Memory B cell (primary cell): Measurements from ENCODE around the gene MAPK1IP1L.
"Not testable (repeated sequence)": the region's sequence is repeated elsewhere in the genome, so short reads cannot be mapped to it uniquely, and the experiment has no call there.

Source experiments
- ATAC-seq: fragments of 150-1000 bp; cut with Tn5 transposase; 2 replicates; pipeline ENCODE4 v1.10.0; 2021; ENCODE audit warnings: low read depth, mild to moderate bottlenecking, moderate library complexity
- DNase-seq, 2 donors: peaks; one replicate each; pipeline ENCODE4 v3.0.0; 2022; ENCODE audit warnings: low spot score in 2 of 2
- H3K27ac Mint-ChIP-seq: one replicate; pipeline ENCODE4 v1.8.0; 2022; ENCODE audit warnings: mild to moderate bottlenecking, moderate library complexity, mixed read lengths
- H3K27me3 Mint-ChIP-seq: one replicate; pipeline ENCODE4 v1.8.0; 2022; ENCODE audit warnings: mixed read lengths
- H3K36me3 Mint-ChIP-seq: one replicate; pipeline ENCODE4 v1.8.0; 2022; ENCODE audit warnings: mild to moderate bottlenecking, mixed read lengths
- H3K4me1 Mint-ChIP-seq: one replicate; pipeline ENCODE4 v1.8.0; 2022; ENCODE audit warnings: mixed read lengths
- H3K4me3 Mint-ChIP-seq: one replicate; pipeline ENCODE4 v1.8.0; 2022; ENCODE audit warnings: mild to moderate bottlenecking, moderate library complexity, mixed read lengths
- H3K9me3 Mint-ChIP-seq: one replicate; pipeline ENCODE4 v1.8.0; 2022; ENCODE audit warnings: mixed read lengths

The MAPK1IP1L gene

GRCh38 chr14:55051423-55052268 is at the start of gene MAPK1IP1L:
Gene MAPK1IP1L (plus strand): TSS chr14:55051647. CDS start chr14:55061684, 10,037 bp downstream.
- DNase-seq = peak; percentile 96 to 99
- peak within 1 kb of the TSS; percentile 98 for H3K27ac Mint-ChIP-seq
- no peaks in the 10 kb centered on the region for H3K9me3 Mint-ChIP-seq
- no peaks in the 10 kb centered on the region for H3K27me3 Mint-ChIP-seq
- peaks cover 5% of the 10 kb centered on the region for H3K36me3 Mint-ChIP-seq
- H3K4me1 Mint-ChIP-seq = peaks cover 24% of the 10 kb centered on the region
- peak; percentile 82 for ATAC-seq
- H3K4me3 Mint-ChIP-seq = peak within 1 kb of the TSS; percentile 90

- no peaks in the 10 kb centered on the region for H3K27me3 Mint-ChIP-seq
- peaks cover 6% of the 10 kb centered on the region for H3K36me3 Mint-ChIP-seq
- ATAC-seq = no peak
- DNase-seq = no peak
- H3K4me1 Mint-ChIP-seq = no peaks in the 10 kb centered on the region
- H3K9me3 Mint-ChIP-seq = no peaks in the 10 kb centered on the region
- no peak overlapping the region for H3K4me3 Mint-ChIP-seq
- no peak overlapping the region for H3K27ac Mint-ChIP-seq
These were observed 46.4 kb upstream of the MAPK1IP1L start for GRCh38 chr14:55005071-55005470.

- Mint-ChIP-seq H3K9me3 (no peaks in the 10 kb centered on the region), H3K4me1 (peaks cover 2% of the 10 kb centered on the region), H3K36me3 (peaks cover 11% of the 10 kb centered on the region), H3K27ac (no peak overlapping the region), H3K27me3 (no peaks in the 10 kb centered on the region), H3K4me3 (no peak overlapping the region)
- DNase-seq (no peak), ATAC-seq (no peak)
These were observed 36.4 kb upstream of the MAPK1IP1L start for GRCh38 chr14:55015006-55015405.

- no peak overlapping the region for H3K4me3 Mint-ChIP-seq
- no peak overlapping the region for H3K27ac Mint-ChIP-seq
- ATAC-seq (no peak), DNase-seq (no peak)
- H3K27me3 Mint-ChIP-seq = no peaks in the 10 kb centered on the region
- H3K4me1 Mint-ChIP-seq = peaks cover 6% of the 10 kb centered on the region
- no peaks in the 10 kb centered on the region for H3K9me3 Mint-ChIP-seq
- peaks cover 1% of the 10 kb centered on the region for H3K36me3 Mint-ChIP-seq
These were observed 31.4 kb upstream of the MAPK1IP1L start for GRCh38 chr14:55019968-55020554.

GRCh38 chr14:55024365-55024764 is 27.1 kb upstream of the MAPK1IP1L start:
- H3K36me3 Mint-ChIP-seq, H3K27me3 Mint-ChIP-seq, DNase-seq, H3K27ac Mint-ChIP-seq, H3K9me3 Mint-ChIP-seq, H3K4me3 Mint-ChIP-seq, ATAC-seq: not testable (repeated sequence)
- peaks cover 32% of the 10 kb centered on the region for H3K4me1 Mint-ChIP-seq

GRCh38 chr14:55025948-55026347 is 25.5 kb upstream of the MAPK1IP1L start:
- DNase-seq (no peak), ATAC-seq (no peak)
- Mint-ChIP-seq H3K9me3 (no peaks in the 10 kb centered on the region), H3K4me1 (peaks cover 28% of the 10 kb centered on the region), H3K27ac (peak overlapping the region; percentile 93), H3K27me3 (no peaks in the 10 kb centered on the region), H3K4me3 (peak overlapping the region; percentile 91), H3K36me3 (peaks cover 1% of the 10 kb centered on the region)

- ATAC-seq (no peak), DNase-seq (no peak)
- Mint-ChIP-seq H3K4me1 (peaks cover 33% of the 10 kb centered on the region), H3K9me3 (no peaks in the 10 kb centered on the region), H3K27ac (peak overlapping the region; percentile 93), H3K4me3 (peak overlapping the region; percentile 91), H3K36me3 (peaks cover 3% of the 10 kb centered on the region), H3K27me3 (no peaks in the 10 kb centered on the region)
These were observed 25.0 kb upstream of the MAPK1IP1L start for GRCh38 chr14:55026441-55026792.

GRCh38 chr14:55026793-55027561 is 24.5 kb upstream of the MAPK1IP1L start, which contains the start of the genes SOCS4 and WDHD1:
Gene SOCS4 (plus strand): TSS chr14:55027236. CDS start chr14:55043042, 15,806 bp downstream.
Gene WDHD1 (minus strand): TSS chr14:55027099. CDS start chr14:55026787, 312 bp downstream.
- H3K4me3 Mint-ChIP-seq = peak within 1 kb of the TSS; percentile 91
- ATAC-seq (peak; percentile 86), DNase-seq (peak; percentile 96)
- H3K9me3 Mint-ChIP-seq = no peaks in the 10 kb centered on the region
- peak within 1 kb of the TSS; percentile 93 for H3K27ac Mint-ChIP-seq
- H3K27me3 Mint-ChIP-seq = no peaks in the 10 kb centered on the region
- peaks cover 4% of the 10 kb centered on the region for H3K36me3 Mint-ChIP-seq
- H3K4me1 Mint-ChIP-seq = peaks cover 34% of the 10 kb centered on the region

- Mint-ChIP-seq H3K27me3 (no peaks in the 10 kb centered on the region), H3K4me1 (peaks cover 34% of the 10 kb centered on the region)
- ATAC-seq = no peak
These were observed 23.4 kb upstream of the MAPK1IP1L start for GRCh38 chr14:55028066-55028465.

GRCh38 chr14:55028476-55028875 is 23.0 kb upstream of the MAPK1IP1L start:
- H3K4me3 Mint-ChIP-seq = peak overlapping the region; percentile 91
- peak overlapping the region; percentile 93 for H3K27ac Mint-ChIP-seq
- ATAC-seq (no peak), DNase-seq (no peak)
- H3K9me3 Mint-ChIP-seq = no peaks in the 10 kb centered on the region
- peaks cover 34% of the 10 kb centered on the region for H3K4me1 Mint-ChIP-seq
- H3K27me3 Mint-ChIP-seq = no peaks in the 10 kb centered on the region
- H3K36me3 Mint-ChIP-seq = peaks cover 3% of the 10 kb centered on the region

More at GRCh38 chr14:55028066-55028465, 23.4 kb upstream of the MAPK1IP1L start:
- H3K9me3 Mint-ChIP-seq = no peaks in the 10 kb centered on the region
- DNase-seq = no peak
- H3K36me3 Mint-ChIP-seq = peaks cover 3% of the 10 kb centered on the region
- H3K27ac Mint-ChIP-seq = peak overlapping the region; percentile 93
- H3K4me3 Mint-ChIP-seq = peak overlapping the region; percentile 91

- Mint-ChIP-seq H3K4me1 (peaks cover 25% of the 10 kb centered on the region), H3K4me3 (no peak overlapping the region), H3K36me3 (peaks cover 6% of the 10 kb centered on the region), H3K9me3 (no peaks in the 10 kb centered on the region), H3K27ac (peak overlapping the region; percentile 56), H3K27me3 (no peaks in the 10 kb centered on the region)
- ATAC-seq (no peak), DNase-seq (no peak)
These were observed 20.3 kb upstream of the MAPK1IP1L start for GRCh38 chr14:55031190-55031589.

- ATAC-seq, DNase-seq, H3K27me3 Mint-ChIP-seq, H3K9me3 Mint-ChIP-seq, H3K4me3 Mint-ChIP-seq, H3K27ac Mint-ChIP-seq, H3K4me1 Mint-ChIP-seq: not testable (repeated sequence)
- H3K36me3 Mint-ChIP-seq = peaks cover 17% of the 10 kb centered on the region
These were observed 13.5 kb upstream of the MAPK1IP1L start for GRCh38 chr14:55037995-55038394.

GRCh38 chr14:55038708-55039107 is 12.7 kb upstream of the MAPK1IP1L start:
- Mint-ChIP-seq H3K9me3 (no peaks in the 10 kb centered on the region), H3K4me3 (no peak overlapping the region), H3K27ac (no peak overlapping the region), H3K36me3 (peaks cover 22% of the 10 kb centered on the region), H3K4me1 (no peaks in the 10 kb centered on the region), H3K27me3 (no peaks in the 10 kb centered on the region)
- DNase-seq (no peak), ATAC-seq (no peak)

GRCh38 chr14:55043528-55043927 is 7.9 kb upstream of the MAPK1IP1L start:
- DNase-seq = no peak
- Mint-ChIP-seq H3K9me3 (no peaks in the 10 kb centered on the region), H3K4me1 (no peaks in the 10 kb centered on the region), H3K36me3 (peaks cover 12% of the 10 kb centered on the region), H3K4me3 (no peak overlapping the region), H3K27me3 (no peaks in the 10 kb centered on the region), H3K27ac (no peak overlapping the region)
- no peak for ATAC-seq
